Dermis lymphatic vessel endothelial cell (primary cell): ENCODE measurements around the gene GBP7. TPM values are rescaled to one million over a fixed set of nuclear protein-coding genes. Genes with fewer than 3 reads are reported as not detected.

ENCODE experiments used
- total RNA-seq: library from RNA; depleted of rRNA; stranded (reverse); fragments of >200 nt; gene quantifications from 2 replicates; pipeline ENCODE4 v1.2.1, GENCODE V29; 2014

Gene GBP7, protein sequence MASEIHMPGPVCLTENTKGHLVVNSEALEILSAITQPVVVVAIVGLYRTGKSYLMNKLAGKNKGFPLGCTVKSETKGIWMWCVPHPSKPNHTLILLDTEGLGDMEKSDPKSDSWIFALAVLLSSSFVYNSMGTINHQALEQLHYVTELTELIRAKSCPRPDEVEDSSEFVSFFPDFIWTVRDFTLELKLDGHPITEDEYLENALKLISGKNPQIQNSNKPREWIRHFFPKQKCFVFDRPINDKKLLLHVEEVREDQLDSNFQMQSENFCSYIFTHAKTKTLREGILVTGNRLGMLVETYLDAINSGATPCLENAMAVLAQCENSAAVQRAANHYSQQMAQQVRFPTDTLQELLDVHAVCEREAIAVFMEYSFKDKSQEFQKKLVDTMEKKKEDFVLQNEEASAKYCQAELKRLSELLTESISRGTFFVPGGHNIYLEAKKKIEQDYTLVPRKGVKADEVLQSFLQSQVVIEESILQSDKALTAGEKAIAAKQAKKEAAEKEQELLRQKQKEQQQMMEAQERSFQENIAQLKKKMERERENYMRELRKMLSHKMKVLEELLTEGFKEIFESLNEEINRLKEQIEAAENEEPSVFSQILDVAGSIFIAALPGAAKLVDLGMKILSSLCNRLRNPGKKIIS
- not detected in 2 replicates for total RNA-seq

DNA sequence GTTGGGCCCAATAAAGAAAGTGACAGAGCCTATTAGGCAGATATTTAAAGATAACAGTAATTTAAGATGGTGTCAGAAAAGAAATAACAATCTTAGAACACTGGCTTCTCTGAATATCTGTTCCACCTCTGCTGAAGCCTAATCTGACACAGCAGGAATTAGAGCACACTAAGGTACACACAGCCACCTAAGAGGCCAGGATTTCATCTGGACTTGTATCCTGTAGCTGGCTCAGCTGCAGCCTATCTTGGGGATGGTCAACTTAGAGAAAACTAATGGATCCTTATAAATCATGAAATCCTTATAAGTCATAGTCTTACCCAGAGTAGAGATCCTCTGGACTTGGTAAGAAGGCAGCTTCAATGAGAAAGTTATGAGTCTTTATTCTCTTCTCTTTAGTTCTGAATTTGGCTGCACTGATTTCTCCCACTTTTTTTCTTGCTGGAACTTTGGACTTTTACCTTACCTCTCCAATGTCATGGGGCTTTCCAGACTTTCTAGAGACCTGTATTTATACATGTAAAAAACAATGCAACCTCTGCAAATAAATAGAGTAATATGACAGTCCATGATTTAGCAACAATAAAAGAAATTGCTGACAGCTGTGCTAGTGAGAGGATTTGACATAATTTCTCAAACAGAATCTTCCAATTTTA lies at the start of gene GBP7:
GBP7 (minus strand) TSS at position 403 of the 656 bp plus-strand sequence. CDS start 4,068 bp downstream, outside the sequence.

DNA sequence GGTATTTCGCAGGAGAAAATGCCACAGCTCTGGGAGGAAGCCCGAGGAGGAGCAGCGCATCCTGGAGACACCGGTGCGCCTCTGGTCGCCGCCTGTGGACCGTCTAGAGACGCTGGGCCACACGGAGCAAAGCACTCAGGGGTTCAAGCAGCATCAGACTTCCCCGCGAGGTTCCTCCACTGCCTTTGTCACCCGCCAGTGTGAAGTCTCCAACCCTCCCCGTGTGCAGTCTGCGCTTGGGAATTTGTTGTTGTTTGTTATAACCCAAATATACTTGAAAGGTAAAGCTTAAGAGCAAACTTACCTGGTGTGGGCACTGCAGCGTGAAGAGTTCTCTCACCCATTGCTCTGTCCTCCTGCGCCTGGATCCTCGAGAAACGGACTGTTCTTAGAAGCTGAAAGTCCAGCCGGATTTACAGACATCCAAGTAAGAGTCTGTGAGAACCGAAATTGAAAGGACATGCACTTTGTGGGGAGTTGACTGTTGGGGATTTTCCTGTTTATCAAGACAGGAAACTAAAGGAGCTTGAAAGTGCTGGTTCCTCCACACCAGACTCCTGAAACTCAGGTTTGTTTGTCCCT lies 22.8 kb upstream of the GBP7 start, which contains the start of gene GBP4:
GBP4 (minus strand) TSS at position 452 of the 582 bp plus-strand sequence; CDS start at position 344, 108 bp downstream.

DNA sequence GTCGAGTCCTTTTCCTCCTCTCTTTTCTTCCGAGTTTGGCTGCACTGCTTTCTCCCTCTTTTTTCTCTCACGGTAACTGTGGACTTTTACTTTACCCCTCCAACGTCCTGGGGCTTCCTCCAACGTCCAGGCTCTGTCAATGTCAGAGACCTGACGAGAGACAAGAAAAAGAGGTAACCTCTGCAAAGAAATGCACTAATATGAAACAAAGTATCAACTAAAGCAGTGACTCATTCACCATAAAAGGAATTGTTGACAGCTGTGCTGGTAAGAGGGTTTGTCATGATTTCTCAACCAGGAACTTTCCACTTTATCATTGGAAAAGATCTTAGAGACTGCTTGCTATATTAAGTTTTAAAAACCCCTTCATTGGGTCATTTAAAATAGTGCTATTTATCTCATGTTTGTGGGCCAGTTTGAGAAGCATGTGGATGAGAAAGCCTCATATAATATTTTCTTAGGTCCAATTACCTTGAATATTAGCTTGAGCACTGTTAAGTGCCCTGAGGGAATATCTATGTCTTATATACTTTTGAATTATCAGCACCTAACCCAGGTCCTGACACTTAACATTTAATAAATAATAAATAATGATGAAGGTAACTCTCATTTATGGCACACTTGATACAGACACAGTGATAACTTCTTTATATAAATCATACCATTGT lies 49.8 kb downstream of the GBP7 start, which contains the start of gene GBP2:
GBP2 (minus strand) TSS at position 202 of the 668 bp plus-strand sequence. CDS start 4,148 bp downstream, outside the sequence.

Other genes with a start within 250 kb of the GBP7 start
- gene KYAT3, start 183.4 kb downstream of the GBP7 start, total RNA-seq = 17.4 and 17.9 TPM in 2 replicates
- gene RBMXL1, start 183.4 kb downstream of the GBP7 start, total RNA-seq = 6.0 and 8.2 TPM in 2 replicates
- 4.9 and 6.2 TPM in 2 replicates for gene GBP3, start 153.1 kb downstream of the GBP7 start, total RNA-seq
- gene GBP1, start 110.8 kb downstream of the GBP7 start, total RNA-seq = 3.4 and 6.5 TPM in 2 replicates
- 13.4 and 31.6 TPM in 2 replicates for gene GBP2, start 49.9 kb downstream of the GBP7 start, total RNA-seq
- 0.54 and 1.0 TPM in 2 replicates for gene GBP4, start 22.9 kb upstream of the GBP7 start, total RNA-seq
- gene GBP5, start 96.9 kb upstream of the GBP7 start, total RNA-seq = under 0.01 TPM in 2 replicates
- not detected in 2 replicates for gene GBP6, start 188.1 kb upstream of the GBP7 start, total RNA-seq